ENCODE results near the gene PRAMEF17. TPM values are rescaled to one million over a fixed set of nuclear protein-coding genes. Genes with fewer than 3 reads are reported as not detected.

PRAMEF17 gene
- not detected in 2 replicates for total RNA-seq

DNA sequence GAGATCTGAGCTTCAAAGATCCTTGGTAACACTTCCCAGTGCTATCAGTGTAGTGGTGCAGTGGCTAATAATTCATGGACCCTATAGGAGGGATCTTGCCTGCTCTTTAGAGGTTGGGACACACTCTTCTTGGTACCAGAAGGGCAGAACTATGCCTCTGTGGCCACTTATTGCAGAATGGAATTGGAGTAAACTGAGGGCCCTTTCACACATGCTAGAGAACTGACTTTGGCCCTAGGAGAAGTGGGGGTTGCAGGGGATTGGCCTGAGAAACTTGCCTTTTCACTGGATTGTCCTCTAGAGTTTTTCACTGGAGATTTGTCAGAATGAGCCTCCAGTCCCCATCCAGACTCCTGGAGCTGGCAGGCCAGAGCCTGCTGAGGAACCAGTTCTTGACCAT lies at the start of gene PRAMEF17:
Gene PRAMEF17, plus strand, starts transcription at position 301 of the 400 bp plus-strand sequence. Its CDS starts 26 bp downstream, at position 327.

GRCh38 chr1:13347034-13347433 lies 42.4 kb upstream of the PRAMEF17 start, which contains the start of gene PRAMEF14:
TSS of gene PRAMEF14 (minus strand) at chr1:13347134. CDS start at chr1:13345314, 1,820 bp downstream.

GRCh38 chr1:13410150-13410549 lies 20.7 kb downstream of the PRAMEF17 start, which contains the start of gene PRAMEF20:
TSS of gene PRAMEF20 (plus strand) at chr1:13410450. CDS start at chr1:13416355, 5,905 bp downstream.

Other genes starting within 250 kb of the PRAMEF17 start
- not detected in 2 replicates for gene PRAMEF26, start 233.6 kb upstream of the PRAMEF17 start, total RNA-seq
- gene HNRNPCL4, start 224.0 kb upstream of the PRAMEF17 start, total RNA-seq = not detected in 2 replicates
- not detected in 2 replicates for gene PRAMEF9, start 217.8 kb upstream of the PRAMEF17 start, total RNA-seq
- not detected in 2 replicates for gene PRAMEF13, start 188.2 kb upstream of the PRAMEF17 start, total RNA-seq
- gene PRAMEF18, start 163.5 kb upstream of the PRAMEF17 start, total RNA-seq = not detected in 2 replicates
- gene PRAMEF5, start 135.4 kb upstream of the PRAMEF17 start, total RNA-seq = not detected in 2 replicates
- not detected in 2 replicates for gene PRAMEF8, start 104.5 kb upstream of the PRAMEF17 start, total RNA-seq
- not detected in 2 replicates for gene PRAMEF33, start 86.1 kb upstream of the PRAMEF17 start, total RNA-seq
- not detected in 2 replicates for gene PRAMEF15, start 74.1 kb upstream of the PRAMEF17 start, total RNA-seq
- gene PRAMEF14, start 42.5 kb upstream of the PRAMEF17 start, total RNA-seq = not detected in 2 replicates
- not detected in 2 replicates for gene PRAMEF19, start 17.7 kb upstream of the PRAMEF17 start, total RNA-seq
- gene PRAMEF20, start 20.8 kb downstream of the PRAMEF17 start, total RNA-seq = not detected in 2 replicates
- gene LRRC38, start 124.4 kb downstream of the PRAMEF17 start, total RNA-seq = not detected in 2 replicates
- gene PDPN, start 194.2 kb downstream of the PRAMEF17 start, total RNA-seq = 1.3 and 1.8 TPM in 2 replicates

Data from bronchus fibroblast of lung (primary cell).